Measurements from ENCODE around the gene PRDM1. TPM values are rescaled to one million over a fixed set of nuclear protein-coding genes. Genes with fewer than 3 reads are reported as not detected.

PRDM1 gene
- total and polyA plus RNA-seq, 12 donors: 0.32 to 11.2 (median 1.9) TPM

DNA sequence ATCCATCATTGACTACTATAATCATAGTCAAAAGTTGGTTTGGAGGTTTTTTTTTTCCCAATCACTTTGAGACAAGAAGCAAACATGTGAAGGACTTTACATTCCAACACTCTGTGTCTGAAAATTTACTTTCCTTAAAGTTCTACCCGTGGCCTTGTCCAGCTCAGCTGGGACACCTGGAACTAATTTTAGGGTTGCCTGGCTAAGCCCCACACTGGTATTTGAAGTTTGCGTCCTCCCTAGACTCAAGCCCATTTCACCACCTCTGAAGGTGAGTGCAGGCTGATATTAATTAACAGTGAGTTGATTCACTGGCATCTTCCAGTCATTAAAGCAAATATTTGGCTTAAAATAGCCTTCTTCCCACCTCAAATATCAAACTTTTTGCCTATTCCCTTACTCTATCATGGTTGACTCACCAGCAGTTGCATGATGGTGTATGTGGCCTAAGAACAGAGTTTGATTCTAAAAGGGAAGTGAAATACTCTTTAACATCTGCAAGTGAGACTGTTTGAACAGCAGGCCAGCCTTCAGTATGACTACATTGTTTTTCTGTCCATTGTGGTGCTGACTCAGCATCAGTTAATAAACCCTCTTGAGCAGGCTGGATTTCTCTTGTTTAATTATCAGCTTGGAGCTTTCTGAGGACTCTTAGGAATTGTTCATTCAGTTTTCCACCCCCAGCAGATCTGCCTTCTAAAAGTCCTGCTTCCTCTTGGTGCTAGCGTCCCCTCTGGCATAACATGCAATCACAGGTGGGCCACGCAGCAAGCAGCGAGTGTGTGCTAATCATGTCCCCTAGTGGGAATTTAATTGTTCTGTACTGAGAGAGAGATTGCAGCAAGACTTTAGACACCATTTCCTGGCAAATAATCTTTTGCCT lies 1.8 kb upstream of the PRDM1 start:
- Histone ChIP-seq H3K4me1 (peaks cover 0 to 60% (median 20%) of the 10 kb centered on the region in 9 donors), H3K9me3 (no peaks in the 10 kb centered on the region), H3K27me3 (peaks cover 0 to 65% (median 42%) of the 10 kb centered on the region in 7 donors), H3K27ac (peak overlapping the region in 7 of 10 donors; percentile 20 to 91 (median 70)), H3K4me3 (no peak overlapping the region), H3K36me3 (no peaks in the 10 kb centered on the region)
- intact Hi-C loops (cut with DNase I): loop anchor here in 4 of 10 donors (10.0 kb wide), 6 partner anchors 90 to 600 kb away; partner anchors contain the start of gene ATG5 (in 1 of the 4)
- ATAC-seq (peak in 5 of 8 donors; percentile 13 to 56 (median 34)), DNase-seq (peak in 1 of 2 donors; percentile 25)
- 55 to 64% methylated on average over 5 of the region's 5 CpGs for WGBS, 2 donors
- TF ChIP-seq, protein P1, sequence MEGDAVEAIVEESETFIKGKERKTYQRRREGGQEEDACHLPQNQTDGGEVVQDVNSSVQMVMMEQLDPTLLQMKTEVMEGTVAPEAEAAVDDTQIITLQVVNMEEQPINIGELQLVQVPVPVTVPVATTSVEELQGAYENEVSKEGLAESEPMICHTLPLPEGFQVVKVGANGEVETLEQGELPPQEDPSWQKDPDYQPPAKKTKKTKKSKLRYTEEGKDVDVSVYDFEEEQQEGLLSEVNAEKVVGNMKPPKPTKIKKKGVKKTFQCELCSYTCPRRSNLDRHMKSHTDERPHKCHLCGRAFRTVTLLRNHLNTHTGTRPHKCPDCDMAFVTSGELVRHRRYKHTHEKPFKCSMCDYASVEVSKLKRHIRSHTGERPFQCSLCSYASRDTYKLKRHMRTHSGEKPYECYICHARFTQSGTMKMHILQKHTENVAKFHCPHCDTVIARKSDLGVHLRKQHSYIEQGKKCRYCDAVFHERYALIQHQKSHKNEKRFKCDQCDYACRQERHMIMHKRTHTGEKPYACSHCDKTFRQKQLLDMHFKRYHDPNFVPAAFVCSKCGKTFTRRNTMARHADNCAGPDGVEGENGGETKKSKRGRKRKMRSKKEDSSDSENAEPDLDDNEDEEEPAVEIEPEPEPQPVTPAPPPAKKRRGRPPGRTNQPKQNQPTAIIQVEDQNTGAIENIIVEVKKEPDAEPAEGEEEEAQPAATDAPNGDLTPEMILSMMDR (IDR thresholded peaks at IDR 0.05): peak in 7 of 9 donors; percentile 26 to 62 (median 39)

DNA sequence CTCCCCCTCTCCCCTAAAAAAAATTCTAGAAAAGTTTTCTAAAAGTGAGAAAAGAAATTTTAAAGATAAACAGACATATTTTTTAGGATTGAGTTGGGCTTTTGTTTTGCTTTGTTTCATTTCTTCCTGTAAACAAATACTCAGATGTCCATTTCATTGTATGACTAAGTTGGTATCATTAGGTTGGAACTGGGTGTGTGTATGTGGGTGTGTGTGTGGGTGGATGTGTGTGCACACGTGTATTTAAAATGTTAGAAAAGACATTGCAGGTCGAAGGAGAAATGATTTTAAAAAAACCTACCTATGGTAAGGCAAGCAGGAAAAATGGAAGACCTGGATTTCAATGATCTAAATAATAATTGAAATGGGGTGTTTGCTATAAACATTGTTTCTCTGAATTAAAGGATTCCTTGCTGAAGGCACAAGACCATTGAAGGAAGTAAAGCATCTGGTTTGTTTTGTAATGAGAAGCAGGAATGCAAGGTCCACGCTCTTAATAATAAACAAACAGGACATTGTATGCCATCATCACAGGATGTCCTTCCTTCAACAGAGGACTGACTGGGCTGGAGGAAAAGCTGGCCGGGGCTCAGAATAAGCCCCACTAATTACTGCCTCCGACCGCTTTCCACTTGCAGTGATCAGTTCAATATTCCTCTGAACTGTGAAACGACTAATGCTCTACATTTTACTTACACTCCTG lies 996 bp upstream of the PRDM1 start:
- no peak for DNase-seq
- 28 to 36% methylated on average over 7 of the region's 7 CpGs for WGBS, 2 donors
- Histone ChIP-seq H3K4me1 (peaks cover 0 to 68% (median 20%) of the 10 kb centered on the region in 9 donors), H3K9me3 (no peaks in the 10 kb centered on the region), H3K27ac (peak overlapping the region in 8 of 10 donors; percentile 60 to 91 (median 70)), H3K36me3 (no peaks in the 10 kb centered on the region), H3K4me3 (peak overlapping the region in 6 of 10 donors; percentile 53 to 69 (median 62)), H3K27me3 (peaks cover 0 to 66% (median 46%) of the 10 kb centered on the region in 7 donors)
- TF ChIP-seq, protein P1 (IDR thresholded peaks at IDR 0.05): no peak
- peak in 3 of 8 donors; percentile 23 to 28 (median 26) for ATAC-seq
- intact Hi-C loops (cut with DNase I): loop anchor here in 7 of 10 donors (5.0 to 10.0 kb wide), 10 partner anchors 90 to 603 kb away; partner anchors contain the start of gene ATG5 (in 1 of the 7)

DNA sequence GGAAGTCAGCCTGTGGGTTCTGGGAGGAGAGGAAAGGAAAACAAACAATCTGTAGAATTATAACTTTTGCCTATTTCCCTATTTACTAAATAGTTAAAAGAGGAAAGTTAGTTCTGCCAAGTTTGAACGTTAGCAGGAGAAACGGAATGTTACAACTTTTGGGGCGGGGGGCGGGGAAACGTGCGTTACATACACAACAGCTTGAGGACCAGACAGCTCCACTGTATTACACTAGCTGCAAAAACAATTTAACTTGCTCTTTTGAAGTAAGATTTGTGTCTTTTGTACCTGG lies 498 bp upstream of the PRDM1 start:
- WGBS, 2 donors: 10 to 12% methylated on average over 6 of the region's 6 CpGs
- TF ChIP-seq, protein P1 (IDR thresholded peaks at IDR 0.05): no peak
- intact Hi-C loops (cut with DNase I): loop anchor here in 7 of 10 donors (5.0 to 10.0 kb wide), 10 partner anchors 91 to 603 kb away; partner anchors contain the start of gene ATG5 (in 1 of the 7)
- no peaks in the 10 kb centered on the region for H3K9me3 ChIP-seq
- no peak for DNase-seq
- ATAC-seq: no peak
- H3K4me3 ChIP-seq: peak overlapping the region; percentile 39 to 69 (median 56)
- peak overlapping the region in 8 of 10 donors; percentile 60 to 91 (median 70) for H3K27ac ChIP-seq
- no peaks in the 10 kb centered on the region for H3K36me3 ChIP-seq
- peaks cover 0 to 73% (median 20%) of the 10 kb centered on the region in 9 donors for H3K4me1 ChIP-seq
- H3K27me3 ChIP-seq: peaks cover 0 to 64% (median 43%) of the 10 kb centered on the region in 7 donors

DNA sequence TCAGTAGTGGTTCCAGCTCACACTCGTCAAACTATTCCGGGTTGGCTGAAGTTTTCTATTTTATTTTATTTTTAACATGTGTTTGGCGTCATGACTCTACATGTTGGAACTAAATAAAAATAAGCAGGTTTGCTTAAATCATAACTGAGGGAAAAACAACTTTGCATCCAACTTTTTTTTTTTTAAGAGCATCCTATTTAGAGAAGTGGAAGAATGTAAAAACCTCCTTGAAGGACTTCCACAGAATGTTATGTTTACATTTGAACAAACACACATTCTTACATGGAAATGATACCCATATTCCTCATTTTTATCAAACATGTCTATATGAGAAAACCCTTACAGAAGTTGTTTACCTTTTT lies 659 bp downstream of the PRDM1 start:
- Histone ChIP-seq H3K27me3 (peaks cover 0 to 64% (median 31%) of the 10 kb centered on the region in 7 donors), H3K27ac (peak overlapping the region; percentile 3 to 91 (median 63)), H3K4me1 (peaks cover 0 to 84% (median 20%) of the 10 kb centered on the region in 9 donors), H3K36me3 (peaks cover 0 to 8% (median 0%) of the 10 kb centered on the region in 9 donors), H3K4me3 (peak overlapping the region in 9 of 10 donors; percentile 39 to 69 (median 58)), H3K9me3 (no peaks in the 10 kb centered on the region)
- no peak for ATAC-seq
- 17 to 28% methylated on average over 3 of the region's 3 CpGs for WGBS, 2 donors
- TF ChIP-seq, protein P1 (IDR thresholded peaks at IDR 0.05): no peak
- intact Hi-C loops (cut with DNase I): loop anchor here in 7 of 10 donors (2.0 to 10.0 kb wide), 11 partner anchors 92 to 604 kb away; partner anchors contain the start of gene ATG5 (in 1 of the 7)
- no peak for DNase-seq

Measured in heart right ventricle (tissue), 16 donors.